ENCODE results near the gene PHTF1. TPM values are rescaled to one million over a fixed set of nuclear protein-coding genes. Genes with fewer than 3 reads are reported as not detected.
"Not testable (repeated sequence)": the region's sequence is repeated elsewhere in the genome, so short reads cannot be mapped to it uniquely, and the experiment has no call there.

Gene PHTF1
- total RNA-seq, 1 donor from 2014 or later = 27.1 TPM

GRCh38 chr1:113734357-113735055 is 24.8 kb downstream of the PHTF1 start:
- no peak for DNase-seq (ENCODE audit: extremely low spot score, unreplicated experiment)
- no peak for TF ChIP-seq CTCF (conservative IDR thresholded peaks at IDR 0.05)
- Mint-ChIP-seq H3K27ac (no peak overlapping the region), H3K4me1 (ENCODE audit: unreplicated experiment) (no peaks in the 10 kb centered on the region), H3K36me3 (peaks cover 21% of the 10 kb centered on the region), H3K9me3 (no peaks in the 10 kb centered on the region), H3K27me3 (no peaks in the 10 kb centered on the region), H3K4me3 (no peak overlapping the region)

GRCh38 chr1:113732802-113733201 is 26.5 kb downstream of the PHTF1 start:
- no peak for TF ChIP-seq CTCF (conservative IDR thresholded peaks at IDR 0.05)
- Mint-ChIP-seq H3K27me3 (no peaks in the 10 kb centered on the region), H3K9me3 (no peaks in the 10 kb centered on the region), H3K4me1 (ENCODE audit: unreplicated experiment) (no peaks in the 10 kb centered on the region), H3K4me3 (no peak overlapping the region), H3K27ac (no peak overlapping the region), H3K36me3 (peaks cover 21% of the 10 kb centered on the region)
- DNase-seq (ENCODE audit: extremely low spot score, unreplicated experiment) = no peak

GRCh38 chr1:113721010-113721409 is 38.3 kb downstream of the PHTF1 start:
- TF ChIP-seq CTCF (conservative IDR thresholded peaks at IDR 0.05) = no peak
- DNase-seq (ENCODE audit: extremely low spot score, unreplicated experiment) = no peak
- H3K4me3 Mint-ChIP-seq = no peak overlapping the region
- H3K27me3 Mint-ChIP-seq = no peaks in the 10 kb centered on the region
- no peaks in the 10 kb centered on the region for H3K4me1 Mint-ChIP-seq (ENCODE audit: unreplicated experiment)
- no peak overlapping the region for H3K27ac Mint-ChIP-seq
- H3K9me3 Mint-ChIP-seq = peaks cover 7% of the 10 kb centered on the region
- H3K36me3 Mint-ChIP-seq = peaks cover 55% of the 10 kb centered on the region

GRCh38 chr1:113718621-113719020 is 40.7 kb downstream of the PHTF1 start:
- not testable (repeated sequence) for H3K4me1 Mint-ChIP-seq (ENCODE audit: unreplicated experiment); H3K27me3 Mint-ChIP-seq; H3K4me3 Mint-ChIP-seq; H3K27ac Mint-ChIP-seq; H3K9me3 Mint-ChIP-seq; DNase-seq (ENCODE audit: extremely low spot score, unreplicated experiment)
- H3K36me3 Mint-ChIP-seq = peaks cover 53% of the 10 kb centered on the region

- H3K4me1 Mint-ChIP-seq (ENCODE audit: unreplicated experiment); H3K4me3 Mint-ChIP-seq; DNase-seq (ENCODE audit: extremely low spot score, unreplicated experiment); H3K27ac Mint-ChIP-seq; H3K9me3 Mint-ChIP-seq; H3K27me3 Mint-ChIP-seq: not testable (repeated sequence)
- H3K36me3 Mint-ChIP-seq = peaks cover 52% of the 10 kb centered on the region
Observed at GRCh38 chr1:113717506-113717905, 41.8 kb downstream of the PHTF1 start.

GRCh38 chr1:113714606-113715269 is 44.5 kb downstream of the PHTF1 start:
- peaks cover 36% of the 10 kb centered on the region for H3K36me3 Mint-ChIP-seq
- DNase-seq (ENCODE audit: extremely low spot score, unreplicated experiment) = no peak
- peaks cover 6% of the 10 kb centered on the region for H3K9me3 Mint-ChIP-seq
- TF ChIP-seq CTCF (conservative IDR thresholded peaks at IDR 0.05) = no peak
- H3K4me3 Mint-ChIP-seq = no peak overlapping the region
- no peaks in the 10 kb centered on the region for H3K27me3 Mint-ChIP-seq
- no peak overlapping the region for H3K27ac Mint-ChIP-seq
- H3K4me1 Mint-ChIP-seq (ENCODE audit: unreplicated experiment) = no peaks in the 10 kb centered on the region

Measured in type B pancreatic cell (in vitro differentiated cells).